Esophagus (tissue), 2 donors: ENCODE results near the gene PELI3. TPM values are rescaled to one million over a fixed set of nuclear protein-coding genes. Genes with fewer than 3 reads are reported as not detected.
A peak's percentile ranks its signal among the peaks of the same experiment; 100 is the strongest.

ENCODE experiments used
- H3K27ac ChIP-seq, 2 donors: one replicate each; pipeline ENCODE4 v1.5.1; 2013; ENCODE audit warnings: low read depth in 2 of 2, mild to moderate bottlenecking in 2 of 2, inconsistent platforms in 1 of 2, low read length in 1 of 2, moderate library complexity in 1 of 2
- H3K27me3 ChIP-seq, 2 donors: one replicate each; pipeline ENCODE4 v1.6.1; 2013; ENCODE audit warnings: low read length in 2 of 2, control low read depth in 1 of 2, mild to moderate bottlenecking in 1 of 2; ENCODE audit not compliant: insufficient read depth in 2 of 2, control insufficient read depth in 1 of 2
- H3K36me3 ChIP-seq, 2 donors: one replicate each; pipeline ENCODE4 v1.6.1; 2013; ENCODE audit warnings: low read length in 1 of 2; ENCODE audit not compliant: control insufficient read depth in 2 of 2, insufficient read depth in 2 of 2
- H3K4me1 ChIP-seq, 2 donors: one replicate each; pipeline ENCODE4 v1.6.1; 2013; ENCODE audit warnings: low read length in 1 of 2; ENCODE audit not compliant: control insufficient read depth in 2 of 2, insufficient read depth in 2 of 2
- H3K4me3 ChIP-seq, 2 donors: one replicate each; pipeline ENCODE4 v1.5.1; 2013; ENCODE audit warnings: low read length in 2 of 2, mild to moderate bottlenecking in 2 of 2, low read depth in 1 of 2, moderate library complexity in 1 of 2
- H3K9me3 ChIP-seq, 2 donors: one replicate each; pipeline ENCODE4 v1.6.1; 2013; ENCODE audit warnings: mild to moderate bottlenecking in 2 of 2, low read depth in 1 of 2, low read length in 1 of 2, moderate library complexity in 1 of 2; ENCODE audit not compliant: control insufficient read depth in 2 of 2, insufficient read depth in 1 of 2
- WGBS, 2 donors: extraction: QIAGEN DNeasy Blood & Tissue Kit; methylation state at CpG; one replicate each; pipeline ENCODE4 v1.1.7; 2013; 5-methylcytosine and 5-hydroxymethylcytosine counted together
- polyA plus RNA-seq, 2 donors: library from polyadenylated mRNA; stranded (reverse); fragments of 200-250 nt; gene quantifications; one replicate each; pipeline ENCODE4 v1.2.3, GENCODE V29; 2013
- donor health status: healthy with polysubstance abuse.
- donor health status: Bipolar disorder and iron deficiency.

Gene PELI3
- polyA plus RNA-seq, 2 donors: 5.5 to 7.8 TPM

- no peaks in the 10 kb centered on the region for H3K36me3 ChIP-seq
Measured at GRCh38 chr11:66447012-66447411, 19.7 kb upstream of the PELI3 start.

GRCh38 chr11:66448523-66448922, 18.2 kb upstream of the PELI3 start:
- H3K36me3 ChIP-seq: no peaks in the 10 kb centered on the region
- no peak overlapping the region for H3K27ac ChIP-seq
- no peak overlapping the region for H3K4me3 ChIP-seq
- H3K4me1 ChIP-seq: no peaks in the 10 kb centered on the region
- peaks cover 0 to under 1% of the 10 kb centered on the region in 2 donors for H3K9me3 ChIP-seq
- WGBS, 2 donors: 75 to 82% methylated on average over 4 of the region's 4 CpGs
- no peaks in the 10 kb centered on the region for H3K27me3 ChIP-seq

More at GRCh38 chr11:66447012-66447411, 19.7 kb upstream of the PELI3 start:
- Histone ChIP-seq H3K9me3 (peaks cover 0 to 3% of the 10 kb centered on the region in 2 donors), H3K27ac (no peak overlapping the region), H3K4me1 (no peaks in the 10 kb centered on the region), H3K4me3 (no peak overlapping the region), H3K27me3 (no peaks in the 10 kb centered on the region)

DNA sequence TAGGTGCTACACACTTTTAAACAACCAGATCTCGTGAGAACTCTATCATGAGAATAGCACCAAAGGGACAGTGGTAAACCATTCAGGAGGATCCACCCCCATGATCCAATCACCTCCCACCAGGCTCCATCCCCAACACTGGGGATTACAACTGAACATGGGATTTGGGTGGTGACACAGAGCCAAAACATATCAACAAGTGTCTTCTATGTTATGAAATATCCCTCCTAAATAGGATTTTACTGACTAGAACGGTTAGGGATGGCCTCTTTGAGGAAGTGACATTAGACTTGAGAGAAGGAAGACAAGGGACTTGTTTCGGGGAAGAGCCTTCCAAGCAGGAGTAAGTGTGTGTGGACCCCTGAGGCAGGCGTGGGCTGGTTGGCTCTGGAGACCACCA, 16.1 kb upstream of the PELI3 start:
- Histone ChIP-seq H3K9me3 (no peaks in the 10 kb centered on the region), H3K27ac (no peak overlapping the region), H3K4me3 (no peak overlapping the region), H3K36me3 (no peaks in the 10 kb centered on the region), H3K27me3 (no peaks in the 10 kb centered on the region), H3K4me1 (no peaks in the 10 kb centered on the region)
- WGBS, 2 donors: 66 to 67% methylated on average over 4 of the region's 4 CpGs

- H3K27ac ChIP-seq: no peak overlapping the region
- H3K4me3 ChIP-seq: no peak overlapping the region
- 84 to 85% methylated on average over 4 of the region's 4 CpGs for WGBS, 2 donors
- no peaks in the 10 kb centered on the region for H3K36me3 ChIP-seq
- H3K4me1 ChIP-seq: no peaks in the 10 kb centered on the region
- H3K27me3 ChIP-seq: no peaks in the 10 kb centered on the region
- H3K9me3 ChIP-seq: no peaks in the 10 kb centered on the region
Measured at GRCh38 chr11:66451663-66452062, 15.0 kb upstream of the PELI3 start.

GRCh38 chr11:66454247-66454646, 12.5 kb upstream of the PELI3 start:
- Histone ChIP-seq H3K9me3 (no peaks in the 10 kb centered on the region), H3K27ac (no peak overlapping the region), H3K36me3 (no peaks in the 10 kb centered on the region), H3K4me3 (no peak overlapping the region), H3K27me3 (no peaks in the 10 kb centered on the region), H3K4me1 (no peaks in the 10 kb centered on the region)
- WGBS, 2 donors: 26 to 29% methylated on average over 6 of the region's 6 CpGs

GRCh38 chr11:66454828-66455227, 11.9 kb upstream of the PELI3 start:
- Histone ChIP-seq H3K36me3 (no peaks in the 10 kb centered on the region), H3K4me3 (no peak overlapping the region), H3K27ac (peak overlapping the region; percentile 34 to 73), H3K4me1 (no peaks in the 10 kb centered on the region), H3K27me3 (no peaks in the 10 kb centered on the region), H3K9me3 (no peaks in the 10 kb centered on the region)
- WGBS, 2 donors: 34 to 64% methylated on average over 3 of the region's 3 CpGs

GRCh38 chr11:66457826-66458225, 8.9 kb upstream of the PELI3 start:
- Histone ChIP-seq H3K4me1 (no peaks in the 10 kb centered on the region), H3K9me3 (no peaks in the 10 kb centered on the region), H3K4me3 (no peak overlapping the region), H3K27me3 (no peaks in the 10 kb centered on the region), H3K27ac (no peak overlapping the region), H3K36me3 (no peaks in the 10 kb centered on the region)
- WGBS, 2 donors: 81 to 88% methylated on average over 6 of the region's 6 CpGs

GRCh38 chr11:66459138-66459778, 7.4 kb upstream of the PELI3 start:
- no peak overlapping the region for H3K27ac ChIP-seq
- 64 to 67% methylated on average over 5 of the region's 5 CpGs for WGBS, 2 donors

GRCh38 chr11:66462010-66462409, 4.7 kb upstream of the PELI3 start:
- Histone ChIP-seq H3K9me3 (no peaks in the 10 kb centered on the region), H3K4me3 (no peak overlapping the region)

More at GRCh38 chr11:66459138-66459778, 7.4 kb upstream of the PELI3 start:
- Histone ChIP-seq H3K4me3 (no peak overlapping the region), H3K9me3 (no peaks in the 10 kb centered on the region), H3K4me1 (no peaks in the 10 kb centered on the region), H3K36me3 (no peaks in the 10 kb centered on the region), H3K27me3 (no peaks in the 10 kb centered on the region)

DNA sequence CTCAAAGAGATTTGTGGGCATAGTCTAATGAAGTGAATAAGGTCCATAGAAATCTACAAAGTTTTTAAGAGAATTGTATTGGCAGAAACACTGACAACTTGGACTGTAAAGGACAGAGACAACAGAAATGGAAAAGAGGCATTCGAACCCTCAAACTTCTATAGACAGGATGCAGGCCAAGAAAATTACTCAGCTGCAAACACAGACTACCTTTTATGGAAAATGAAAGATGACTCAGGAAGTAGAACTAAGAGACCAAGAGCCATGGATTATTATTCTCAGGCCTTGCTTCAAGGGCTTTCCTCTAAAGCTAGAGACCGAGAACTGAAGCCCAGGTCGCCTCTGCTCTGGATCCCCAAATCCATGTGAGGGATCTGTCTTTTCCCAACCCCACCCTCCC, 3.8 kb upstream of the PELI3 start:
- H3K27me3 ChIP-seq: no peaks in the 10 kb centered on the region
- WGBS, 2 donors: 91 to 93% methylated on average over 3 of the region's 3 CpGs
- peaks cover 0 to 3% of the 10 kb centered on the region in 2 donors for H3K4me1 ChIP-seq
- H3K9me3 ChIP-seq: no peaks in the 10 kb centered on the region
- no peak overlapping the region for H3K27ac ChIP-seq
- H3K36me3 ChIP-seq: no peaks in the 10 kb centered on the region
- no peak overlapping the region for H3K4me3 ChIP-seq

More at GRCh38 chr11:66462010-66462409, 4.7 kb upstream of the PELI3 start:
- Histone ChIP-seq H3K4me1 (peaks cover 0 to 3% of the 10 kb centered on the region in 2 donors), H3K27me3 (no peaks in the 10 kb centered on the region), H3K27ac (no peak overlapping the region), H3K36me3 (no peaks in the 10 kb centered on the region)
